Mesenteric fat pad (tissue), 1 donor: ENCODE measurements around the gene USP1. TPM values are rescaled to one million over a fixed set of nuclear protein-coding genes. Genes with fewer than 3 reads are reported as not detected.

Source experiments
- DNase-seq: peaks from one replicate; pipeline ENCODE4 v3.0.0-alpha.2; 2020; ENCODE audit warnings: low spot score
- total RNA-seq: library from RNA; stranded (reverse); fragmentation: NEBNext Ultra II Directional; extraction: Animal tissue kit (Norgen Biotek cat#: 25700); gene quantifications from one replicate; pipeline ENCODE4 v1.2.1, GENCODE V29; 2021
- donor health status: DM: yes; HTN: yes; CAD: no.

USP1 gene
- total RNA-seq, 1 donor from 2014 or later, result 13.6 TPM

- DNase-seq, result no peak
Observed at GRCh38 chr1:62487956-62488355, 51.1 kb downstream of the USP1 start.

GRCh38 chr1:62492521-62492920, 55.7 kb downstream of the USP1 start:
- DNase-seq, result no peak

GRCh38 chr1:62493656-62494055, 56.8 kb downstream of the USP1 start:
- no peak for DNase-seq

GRCh38 chr1:62494137-62494536, 57.3 kb downstream of the USP1 start:
- no peak for DNase-seq

- no peak for DNase-seq
Observed at GRCh38 chr1:62500210-62500609, 63.4 kb downstream of the USP1 start.

Other genes starting within 250 kb of the USP1 start
- 0.42 TPM for gene L1TD1, start 242.2 kb upstream of the USP1 start, total RNA-seq
- gene KANK4, start 117.6 kb upstream of the USP1 start, total RNA-seq, result 2.7 TPM
- not detected for gene ANGPTL3, start 160.5 kb downstream of the USP1 start, total RNA-seq